22Rv1 (cell line): ENCODE results near the gene GADD45B.

ENCODE experiments used
- H3K27ac ChIP-seq: fragments of 450-650 bp; 2 replicates; pipeline ENCODE4 v1.5.1; 2017
- ZFX ChIP-seq: fragments of 450-650 bp; IDR thresholded peaks from 2 replicates; pipeline ENCODE4 v1.6.1; 2017; ENCODE audit warnings: antibody characterized with exemption, borderline replicate concordance
- TF ChIP-seq, protein P1 (sequence below): fragments of 450-650 bp; IDR thresholded peaks from 2 replicates; pipeline ENCODE4 v1.5.1; 2017; ENCODE audit warnings: mild to moderate bottlenecking

The GADD45B gene

DNA sequence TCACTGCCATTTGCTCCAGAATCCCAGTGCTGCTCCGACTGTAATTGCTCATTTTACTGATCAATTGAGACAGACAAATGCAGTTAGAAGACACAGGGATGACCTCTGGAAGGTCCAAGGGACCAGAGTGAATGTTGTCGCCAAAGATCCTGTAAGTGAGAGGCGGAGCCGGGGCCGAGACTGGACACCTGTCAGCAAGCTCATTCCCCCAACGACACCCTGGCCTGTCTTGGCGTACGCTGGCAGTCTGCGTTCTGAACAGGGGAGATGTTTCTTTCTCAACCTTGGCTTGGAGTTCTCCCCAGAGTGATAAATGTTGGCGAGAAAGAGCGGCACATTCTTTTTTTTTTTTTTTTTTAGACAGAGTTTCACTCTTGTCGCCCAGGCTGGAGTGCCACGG lies 24.2 kb downstream of the GADD45B start:
- TF ChIP-seq, protein P1, sequence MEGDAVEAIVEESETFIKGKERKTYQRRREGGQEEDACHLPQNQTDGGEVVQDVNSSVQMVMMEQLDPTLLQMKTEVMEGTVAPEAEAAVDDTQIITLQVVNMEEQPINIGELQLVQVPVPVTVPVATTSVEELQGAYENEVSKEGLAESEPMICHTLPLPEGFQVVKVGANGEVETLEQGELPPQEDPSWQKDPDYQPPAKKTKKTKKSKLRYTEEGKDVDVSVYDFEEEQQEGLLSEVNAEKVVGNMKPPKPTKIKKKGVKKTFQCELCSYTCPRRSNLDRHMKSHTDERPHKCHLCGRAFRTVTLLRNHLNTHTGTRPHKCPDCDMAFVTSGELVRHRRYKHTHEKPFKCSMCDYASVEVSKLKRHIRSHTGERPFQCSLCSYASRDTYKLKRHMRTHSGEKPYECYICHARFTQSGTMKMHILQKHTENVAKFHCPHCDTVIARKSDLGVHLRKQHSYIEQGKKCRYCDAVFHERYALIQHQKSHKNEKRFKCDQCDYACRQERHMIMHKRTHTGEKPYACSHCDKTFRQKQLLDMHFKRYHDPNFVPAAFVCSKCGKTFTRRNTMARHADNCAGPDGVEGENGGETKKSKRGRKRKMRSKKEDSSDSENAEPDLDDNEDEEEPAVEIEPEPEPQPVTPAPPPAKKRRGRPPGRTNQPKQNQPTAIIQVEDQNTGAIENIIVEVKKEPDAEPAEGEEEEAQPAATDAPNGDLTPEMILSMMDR, result no peak
- no peak for TF ChIP-seq ZFX
- H3K27ac ChIP-seq, result no peak overlapping the region

DNA sequence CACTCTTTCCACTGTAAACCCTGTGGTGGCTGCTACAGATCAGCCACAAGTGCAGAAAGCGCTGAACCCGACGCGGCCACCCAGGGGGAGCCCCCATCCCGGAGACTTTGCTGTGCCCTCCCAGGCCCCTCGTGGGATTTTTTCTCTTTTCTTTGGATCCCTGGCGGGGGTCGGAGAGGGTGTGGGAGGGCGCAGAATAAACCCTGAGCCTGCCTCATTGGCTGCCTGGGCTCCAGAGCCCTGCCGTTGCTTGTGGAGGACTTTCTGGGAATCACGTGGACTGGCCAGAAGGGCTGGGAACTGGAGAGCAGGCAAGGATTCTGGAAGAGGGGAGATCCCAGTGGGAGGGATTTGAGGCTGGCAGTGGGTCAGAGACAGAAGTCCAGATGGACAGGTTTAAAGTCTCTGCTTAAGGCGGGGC lies 24.9 kb downstream of the GADD45B start:
- H3K27ac ChIP-seq, result no peak overlapping the region
- no peak for TF ChIP-seq ZFX
- TF ChIP-seq, protein P1, result no peak

DNA sequence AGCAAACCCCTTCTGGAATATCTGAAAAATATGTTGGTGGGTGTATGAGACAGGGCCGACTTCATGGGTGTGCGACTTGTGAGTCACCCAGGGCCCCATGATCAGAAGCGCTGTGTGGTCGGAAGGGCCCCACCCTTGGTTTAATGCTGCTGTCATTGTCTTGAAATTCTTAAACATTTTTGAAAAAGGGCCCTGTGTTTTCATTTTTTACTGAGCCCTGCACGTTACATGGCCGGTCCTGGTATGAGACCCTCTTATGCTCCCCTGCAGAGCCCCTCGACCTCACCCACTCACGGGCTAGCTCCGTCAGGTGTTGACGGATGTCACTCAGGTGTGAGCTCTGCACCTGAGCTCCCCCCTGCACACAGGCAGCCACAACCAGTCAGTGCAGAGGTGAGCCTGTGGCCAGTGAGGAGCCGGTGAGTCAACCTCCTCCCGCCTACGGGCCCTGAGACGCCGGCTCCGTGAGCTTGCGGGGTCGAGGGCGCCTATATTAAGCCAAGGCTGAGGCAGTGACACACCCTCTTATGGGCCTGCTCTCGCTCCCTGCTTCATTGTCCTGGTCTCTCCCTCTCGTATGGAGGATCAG lies 27.7 kb downstream of the GADD45B start:
- H3K27ac ChIP-seq, result no peak overlapping the region
- TF ChIP-seq, protein P1, result no peak
- no peak for TF ChIP-seq ZFX

- H3K27ac ChIP-seq, result peak overlapping the region; percentile 91
These were observed 30.7 kb downstream of the GADD45B start for GRCh38 chr19:2506656-2507055.

DNA sequence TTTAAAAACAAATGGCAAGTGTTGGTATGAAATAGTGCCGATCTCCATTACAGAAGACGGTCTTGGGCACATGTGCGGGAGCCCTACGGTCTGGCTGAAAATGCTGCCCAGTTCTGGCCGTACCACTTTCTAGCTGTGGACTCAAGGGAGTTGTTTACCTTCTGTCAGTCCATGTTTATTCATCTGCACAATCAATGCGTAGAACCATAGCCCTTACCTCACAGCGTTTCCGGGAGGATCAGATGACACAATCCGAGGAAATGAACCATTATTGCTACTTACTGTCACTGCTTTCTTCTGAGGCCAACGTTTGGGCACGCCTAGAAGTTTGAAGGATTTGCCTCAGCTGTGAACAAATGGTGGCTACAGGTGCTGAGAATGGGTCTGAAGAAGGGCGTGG lies 31.2 kb downstream of the GADD45B start:
- peak overlapping the region; percentile 91 for H3K27ac ChIP-seq
- no peak for TF ChIP-seq ZFX
- TF ChIP-seq, protein P1, result no peak

GRCh38 chr19:2509096-2509495 lies 33.2 kb downstream of the GADD45B start:
- H3K27ac ChIP-seq, result no peak overlapping the region
- TF ChIP-seq, protein P1, result no peak

GRCh38 chr19:2511570-2511969 lies 35.6 kb downstream of the GADD45B start:
- TF ChIP-seq ZFX, result no peak
- TF ChIP-seq, protein P1, result no peak
- no peak overlapping the region for H3K27ac ChIP-seq

- no peak for TF ChIP-seq ZFX
- TF ChIP-seq, protein P1, result no peak
- H3K27ac ChIP-seq, result no peak overlapping the region
These were observed 36.1 kb downstream of the GADD45B start for GRCh38 chr19:2511991-2512390.
